Neutrophil (primary cell): ENCODE data around the gene KAZALD1.

Experiments used
- H3K27ac ChIP-seq: fragments of 200-600 bp; sonication (generic); 2 replicates; pipeline ENCODE4 v1.5.1; 2016; ENCODE audit warnings: mild to moderate bottlenecking, moderate library complexity
- H3K27me3 ChIP-seq: fragments of 200-600 bp; sonication (generic); 2 replicates; pipeline ENCODE4 v1.6.0; 2016; ENCODE audit warnings: mild to moderate bottlenecking
- H3K36me3 ChIP-seq: fragments of 200-600 bp; sonication (generic); 2 replicates; pipeline ENCODE4 v1.5.1; 2017
- H3K4me1 ChIP-seq, 2 experiments: fragments of 200-600 bp in 1 of 2; sonication (generic) in 1 of 2; 1 replicate in 1 of 2; 2 replicates in 1 of 2; pipeline versions ENCODE4 v1.5.1 to v1.6.1; 2013 to 2016; ENCODE audit warnings: low read depth in 1 of 2, low read length in 1 of 2, mild to moderate bottlenecking in 1 of 2, moderate library complexity in 1 of 2; ENCODE audit not compliant: control insufficient read depth in 1 of 2, insufficient read depth in 1 of 2
- H3K4me3 ChIP-seq, 2 experiments: fragments of 200-600 bp in 1 of 2; sonication (generic) in 1 of 2; 1 replicate in 1 of 2; 2 replicates in 1 of 2; pipeline ENCODE4 v1.5.1; 2013 to 2016; ENCODE audit warnings: low read depth in 1 of 2, low read length in 1 of 2, mild to moderate bottlenecking in 1 of 2, moderate library complexity in 1 of 2
- H3K9me3 ChIP-seq: fragments of 200-600 bp; sonication (generic); 2 replicates; pipeline ENCODE4 v1.5.1; 2016
- TF ChIP-seq, protein P1 (sequence below): fragments of 200-600 bp; sonication (generic); IDR thresholded peaks from 2 replicates; pipeline ENCODE4 v1.5.1; 2016; ENCODE audit warnings: antibody characterized with exemption

Gene KAZALD1

DNA sequence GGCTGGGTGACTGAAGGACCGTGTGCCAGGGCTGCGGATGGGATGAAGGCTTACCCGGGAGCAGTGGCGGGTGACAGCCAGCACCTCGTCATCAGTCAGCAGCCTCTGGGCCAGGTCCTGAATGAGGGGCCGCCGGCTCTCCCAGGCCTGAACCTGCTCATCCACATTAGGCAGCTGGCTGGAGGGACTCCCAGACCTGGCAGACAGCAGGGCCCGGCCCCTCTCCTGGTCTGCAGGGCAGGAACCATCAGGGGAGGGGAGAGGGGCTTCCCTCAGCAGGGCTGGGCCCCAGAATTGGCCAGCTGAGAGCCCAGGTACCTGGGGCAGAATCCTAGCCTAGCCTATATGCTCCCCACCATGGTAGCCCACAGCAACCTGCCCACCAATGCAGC is 46.2 kb upstream of the KAZALD1 start:
- Histone ChIP-seq H3K9me3 (no peaks in the 10 kb centered on the region), H3K27me3 (peaks cover 57% of the 10 kb centered on the region), H3K4me3 (no peak overlapping the region), H3K4me1 (peaks cover 0 to 14% of the 10 kb centered on the region in 2 experiments), H3K27ac (no peak overlapping the region), H3K36me3 (no peaks in the 10 kb centered on the region)
- TF ChIP-seq, protein P1, sequence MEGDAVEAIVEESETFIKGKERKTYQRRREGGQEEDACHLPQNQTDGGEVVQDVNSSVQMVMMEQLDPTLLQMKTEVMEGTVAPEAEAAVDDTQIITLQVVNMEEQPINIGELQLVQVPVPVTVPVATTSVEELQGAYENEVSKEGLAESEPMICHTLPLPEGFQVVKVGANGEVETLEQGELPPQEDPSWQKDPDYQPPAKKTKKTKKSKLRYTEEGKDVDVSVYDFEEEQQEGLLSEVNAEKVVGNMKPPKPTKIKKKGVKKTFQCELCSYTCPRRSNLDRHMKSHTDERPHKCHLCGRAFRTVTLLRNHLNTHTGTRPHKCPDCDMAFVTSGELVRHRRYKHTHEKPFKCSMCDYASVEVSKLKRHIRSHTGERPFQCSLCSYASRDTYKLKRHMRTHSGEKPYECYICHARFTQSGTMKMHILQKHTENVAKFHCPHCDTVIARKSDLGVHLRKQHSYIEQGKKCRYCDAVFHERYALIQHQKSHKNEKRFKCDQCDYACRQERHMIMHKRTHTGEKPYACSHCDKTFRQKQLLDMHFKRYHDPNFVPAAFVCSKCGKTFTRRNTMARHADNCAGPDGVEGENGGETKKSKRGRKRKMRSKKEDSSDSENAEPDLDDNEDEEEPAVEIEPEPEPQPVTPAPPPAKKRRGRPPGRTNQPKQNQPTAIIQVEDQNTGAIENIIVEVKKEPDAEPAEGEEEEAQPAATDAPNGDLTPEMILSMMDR: no peak

GRCh38 chr10:101016814-101017213 is 45.0 kb upstream of the KAZALD1 start:
- peaks cover 59% of the 10 kb centered on the region for H3K27me3 ChIP-seq

DNA sequence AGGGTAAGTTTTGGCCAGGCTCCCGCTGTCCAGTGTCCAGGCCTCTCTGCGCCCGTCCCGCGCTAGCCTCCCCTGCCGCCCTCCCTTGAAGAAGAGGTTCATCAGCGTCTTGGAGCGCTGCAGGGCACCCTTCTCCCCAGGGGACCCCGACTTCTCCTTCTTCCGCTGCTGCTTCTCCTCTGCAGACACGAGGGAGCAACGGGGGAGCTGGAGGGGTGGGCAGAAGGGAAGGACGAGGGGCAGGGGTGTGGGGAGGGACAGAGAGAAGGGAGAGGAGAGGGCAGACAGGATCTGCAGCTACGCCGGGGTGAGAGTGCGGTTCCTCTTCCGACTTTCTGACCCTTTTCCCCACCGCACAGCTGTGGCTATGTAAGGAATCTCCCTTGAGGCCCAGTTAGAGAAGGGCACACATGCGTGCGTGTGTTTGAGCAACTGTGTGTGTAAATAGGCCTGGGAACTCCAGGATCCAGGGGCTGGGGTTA is 43.6 kb upstream of the KAZALD1 start:
- peaks cover 0 to 14% of the 10 kb centered on the region in 2 experiments for H3K4me1 ChIP-seq
- H3K36me3 ChIP-seq: no peaks in the 10 kb centered on the region
- H3K4me3 ChIP-seq: no peak overlapping the region
- no peaks in the 10 kb centered on the region for H3K9me3 ChIP-seq
- no peak overlapping the region for H3K27ac ChIP-seq
- TF ChIP-seq, protein P1: no peak
- H3K27me3 ChIP-seq: peaks cover 57% of the 10 kb centered on the region

More at GRCh38 chr10:101016814-101017213, 45.0 kb upstream of the KAZALD1 start:
- Histone ChIP-seq H3K9me3 (no peaks in the 10 kb centered on the region), H3K4me3 (no peak overlapping the region), H3K36me3 (no peaks in the 10 kb centered on the region), H3K27ac (no peak overlapping the region), H3K4me1 (peaks cover 0 to 14% of the 10 kb centered on the region in 2 experiments)
- TF ChIP-seq, protein P1: no peak

DNA sequence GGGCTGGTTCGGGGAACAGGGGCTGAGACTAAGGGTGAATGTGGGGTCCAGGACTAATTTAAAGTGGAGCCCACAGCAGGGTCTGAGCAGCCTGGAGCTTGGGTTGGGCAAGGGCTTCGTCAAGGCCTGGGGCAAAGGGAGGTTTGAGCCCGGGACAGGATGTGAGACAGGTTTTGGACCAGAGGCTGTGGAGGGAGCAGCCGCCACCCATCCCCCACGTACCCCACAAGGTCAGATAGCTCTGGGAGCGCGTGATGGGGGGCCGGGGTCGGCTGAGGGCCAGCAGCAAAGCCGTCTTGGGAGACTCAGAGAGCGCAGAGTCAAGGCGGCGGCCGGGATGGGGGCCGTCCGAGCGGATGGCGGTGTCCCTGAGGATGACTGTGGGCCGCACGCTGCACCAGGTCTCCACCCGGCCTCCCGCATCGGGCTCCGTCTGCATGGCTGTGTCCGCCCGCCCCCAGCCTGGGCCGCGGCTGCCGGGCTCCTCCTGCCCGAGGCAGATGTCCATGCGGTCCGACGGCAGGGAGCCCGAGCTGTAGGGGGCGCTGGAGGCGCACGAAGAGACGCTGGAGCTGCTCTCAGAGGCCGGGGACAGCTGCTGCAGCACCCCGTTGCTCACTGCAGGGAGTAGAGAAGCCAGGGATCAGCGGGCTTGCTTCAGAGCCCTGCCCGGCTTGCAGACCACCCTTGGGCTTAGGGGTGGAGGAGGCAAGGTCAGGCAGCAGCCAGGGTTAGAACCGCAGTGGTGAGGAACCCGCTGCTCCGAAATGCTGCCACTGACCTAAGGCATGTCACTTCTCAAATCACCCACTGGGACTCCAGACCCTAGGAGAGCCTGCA is 43.0 kb upstream of the KAZALD1 start:
- TF ChIP-seq, protein P1: peak; percentile 35
- Histone ChIP-seq H3K36me3 (no peaks in the 10 kb centered on the region), H3K27me3 (peaks cover 54% of the 10 kb centered on the region), H3K9me3 (no peaks in the 10 kb centered on the region), H3K4me3 (no peak overlapping the region), H3K27ac (no peak overlapping the region), H3K4me1 (peaks cover 0 to 14% of the 10 kb centered on the region in 2 experiments)

GRCh38 chr10:101019440-101019703 is 42.4 kb upstream of the KAZALD1 start:
- TF ChIP-seq, protein P1: no peak
- Histone ChIP-seq H3K27ac (no peak overlapping the region), H3K4me1 (peaks cover 0 to 14% of the 10 kb centered on the region in 2 experiments), H3K27me3 (peaks cover 54% of the 10 kb centered on the region), H3K36me3 (no peaks in the 10 kb centered on the region), H3K4me3 (no peak overlapping the region), H3K9me3 (no peaks in the 10 kb centered on the region)
